Uterus (tissue), 2 donors: ENCODE data around the gene GSN.

Experiments
- CTCF ChIP-seq, 4 experiments: fragments of 200-600 bp in 2 of 4; fragments of 450-650 bp in 2 of 4; sonication (generic) in 2 of 4; IDR thresholded peaks; one replicate each; pipeline ENCODE4 v1.5.1; 2016 to 2019; ENCODE audit warnings: antibody characterized with exemption in 4 of 4, mild to moderate bottlenecking in 2 of 4, moderate library complexity in 1 of 4
- POLR2A ChIP-seq, 2 donors: fragments of 450-650 bp; IDR thresholded peaks; one replicate each; pipeline ENCODE4 v1.6.1; 2016; ENCODE audit warnings: antibody characterized with exemption in 2 of 2, mild to moderate bottlenecking in 1 of 2, moderate library complexity in 1 of 2

- TF ChIP-seq CTCF (IDR thresholded peaks at IDR 0.05) = no peak
- peak; percentile 18 to 33 for TF ChIP-seq POLR2A (IDR thresholded peaks at IDR 0.05)
These were observed 18.1 kb downstream of the GSN start for GRCh38 chr9:121285835-121286687.
